HG03558 (cell line): Measurements from ENCODE around the gene ARHGAP25.
"Not testable (repeated sequence)": the region's sequence is repeated elsewhere in the genome, so short reads cannot be mapped to it uniquely, and the experiment has no call there.

Experiments used
- ATAC-seq: cut with Tn5 transposase; IDR thresholded peaks from one replicate; pipeline ENCODE4 v1.9.1; 2021; ENCODE audit warnings: moderate number of reproducible peaks; ENCODE audit not compliant: unreplicated experiment; ENCODE audit errors: extremely low read depth

Gene ARHGAP25

DNA sequence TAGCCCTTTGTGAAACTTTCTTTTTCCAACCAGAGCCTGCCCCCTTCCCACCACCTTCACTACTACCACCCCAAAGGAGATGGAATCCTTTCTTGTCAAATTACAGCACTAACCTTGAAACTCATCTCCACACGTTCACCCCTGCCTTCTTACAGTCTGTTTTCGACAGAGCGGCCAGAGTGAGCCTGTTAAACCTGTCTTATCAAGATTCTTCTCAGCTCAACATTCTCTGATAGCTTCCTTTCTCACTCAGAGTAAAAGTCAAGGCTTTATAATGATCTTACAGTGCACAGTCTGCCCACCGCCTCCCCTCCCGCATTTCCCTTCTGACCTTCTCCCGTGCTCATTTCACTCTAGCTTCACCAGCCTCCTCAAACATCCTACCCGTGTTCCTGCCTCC lies 56.0 kb downstream of the ARHGAP25 start:
- ATAC-seq, result no peak

DNA sequence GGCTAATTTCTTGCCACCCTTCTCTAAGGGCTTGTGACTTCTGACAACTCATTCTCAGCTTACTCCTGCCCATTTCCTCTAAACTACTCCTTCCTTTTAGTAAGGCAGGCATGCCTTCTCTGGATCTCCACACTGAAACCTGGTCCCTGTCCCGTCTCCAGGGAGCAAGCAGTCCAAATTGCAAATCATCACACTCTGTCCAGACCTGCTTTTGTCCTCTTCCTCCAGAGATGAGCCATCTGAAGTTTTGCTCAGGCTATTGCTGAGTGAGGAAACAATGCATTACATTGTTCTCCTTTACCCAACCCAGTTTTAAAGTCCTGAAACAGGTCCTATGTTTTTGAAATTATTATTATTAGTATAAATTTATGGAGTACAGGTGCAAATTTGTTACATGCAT lies 57.3 kb downstream of the ARHGAP25 start:
- no peak for ATAC-seq

DNA sequence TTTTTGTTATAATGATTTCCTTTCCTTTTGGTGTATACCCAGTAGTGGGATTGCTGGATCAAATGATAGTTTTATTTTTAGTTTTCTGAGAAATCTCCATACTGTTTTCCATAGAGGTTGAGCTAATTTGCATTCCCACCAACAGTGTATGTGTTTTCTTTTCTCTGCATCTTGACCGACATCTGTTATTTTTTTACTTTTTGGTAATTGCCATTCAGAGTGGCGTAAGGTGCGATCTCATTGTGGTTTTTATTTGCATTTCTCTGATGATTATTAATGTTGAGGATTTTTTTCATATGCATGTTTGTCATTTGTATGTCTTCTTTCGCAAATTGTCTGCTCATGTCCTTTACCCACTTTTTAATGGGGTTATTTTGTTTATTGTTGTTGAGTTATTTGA lies 58.1 kb downstream of the ARHGAP25 start:
- ATAC-seq, result no peak

DNA sequence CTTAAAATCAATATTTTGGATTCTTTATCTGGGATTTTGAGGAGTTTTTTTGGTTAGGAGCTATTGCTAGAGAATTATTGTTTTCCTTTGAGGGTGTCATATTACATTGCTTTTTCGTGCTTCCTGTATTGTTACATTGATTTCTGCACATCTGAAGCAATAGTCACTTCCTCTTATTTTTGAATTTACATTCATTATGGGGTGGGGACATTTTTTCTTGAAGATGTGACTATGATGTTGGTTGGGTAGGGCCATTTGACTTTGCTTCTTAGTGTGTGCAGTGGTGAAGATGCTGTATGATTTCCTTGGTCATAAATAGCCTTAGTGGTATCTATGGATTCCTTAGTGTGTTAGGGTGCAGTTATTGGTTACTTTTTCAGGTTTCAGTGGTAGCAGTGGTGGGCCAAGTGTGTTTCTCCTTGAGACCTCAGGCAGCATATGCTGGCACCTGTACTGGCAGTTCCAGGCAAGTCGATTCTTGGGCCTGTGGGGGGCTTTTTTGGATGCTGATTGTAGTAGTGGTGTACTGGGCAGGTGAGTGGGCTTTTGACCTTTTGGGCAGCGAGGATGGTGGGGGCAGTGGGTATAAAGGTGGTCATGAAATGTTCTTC lies 61.8 kb downstream of the ARHGAP25 start:
- no peak for ATAC-seq

DNA sequence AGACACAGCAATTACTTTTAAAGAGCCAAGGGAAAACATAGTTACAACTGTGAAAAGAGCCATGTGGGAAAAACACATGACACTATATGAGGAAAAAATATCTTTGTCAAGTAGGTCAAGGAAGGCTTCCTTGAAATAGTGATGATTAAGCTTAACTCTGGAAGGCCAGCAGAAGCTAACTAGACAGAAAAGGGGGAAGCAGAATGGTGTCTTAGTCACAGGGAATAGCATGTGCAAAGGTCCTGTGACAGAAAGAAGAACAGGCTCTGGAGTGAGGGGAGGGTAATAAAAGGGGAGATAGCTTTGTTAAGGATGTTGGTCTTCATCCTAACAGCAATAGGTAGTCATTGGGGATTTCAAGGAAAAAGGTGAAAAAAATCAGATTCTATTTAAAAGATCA lies 64.0 kb downstream of the ARHGAP25 start:
- ATAC-seq, result no peak

DNA sequence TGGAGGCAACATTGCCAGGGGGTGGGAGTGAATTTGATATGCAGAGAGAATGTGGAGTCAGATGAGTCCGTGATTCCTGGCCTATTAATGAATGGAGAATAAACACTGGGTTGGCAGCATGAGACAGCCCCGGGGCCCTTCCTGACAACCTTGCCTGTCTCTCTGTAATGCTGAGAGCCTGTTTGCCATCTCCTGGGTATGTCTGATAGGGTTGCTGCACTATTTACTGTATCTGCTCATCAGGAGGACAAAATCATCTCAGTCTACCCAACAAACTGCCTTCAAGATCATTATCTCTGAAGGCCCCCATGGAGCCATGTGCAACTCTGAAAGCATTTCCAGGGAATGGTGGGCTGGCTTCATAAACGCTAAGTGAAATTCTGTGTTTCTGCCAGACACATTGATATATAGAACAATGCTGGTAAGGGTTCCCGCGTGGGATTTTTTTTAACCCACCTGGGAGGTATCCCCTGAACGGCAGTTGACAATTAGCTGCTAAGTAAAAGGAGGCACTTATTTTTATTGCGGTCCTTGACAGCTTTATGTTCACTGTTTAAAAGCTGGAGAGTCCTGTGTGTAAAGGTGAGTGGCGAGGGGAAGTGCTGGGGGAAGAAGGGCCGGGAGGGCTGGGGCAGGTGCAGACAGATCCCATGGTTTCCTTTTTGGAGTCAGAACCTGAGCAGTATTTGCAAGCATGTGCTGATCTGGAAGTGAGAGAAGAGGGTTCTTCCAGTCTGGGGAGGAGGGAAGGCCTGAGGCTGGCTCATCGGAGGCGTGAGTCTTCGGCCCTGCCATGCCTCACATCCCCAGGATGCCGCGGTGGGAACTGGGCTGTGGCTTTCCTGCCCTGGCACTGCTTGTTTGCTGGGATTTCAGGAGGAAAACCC lies 64.8 kb downstream of the ARHGAP25 start:
- ATAC-seq, result no peak

DNA sequence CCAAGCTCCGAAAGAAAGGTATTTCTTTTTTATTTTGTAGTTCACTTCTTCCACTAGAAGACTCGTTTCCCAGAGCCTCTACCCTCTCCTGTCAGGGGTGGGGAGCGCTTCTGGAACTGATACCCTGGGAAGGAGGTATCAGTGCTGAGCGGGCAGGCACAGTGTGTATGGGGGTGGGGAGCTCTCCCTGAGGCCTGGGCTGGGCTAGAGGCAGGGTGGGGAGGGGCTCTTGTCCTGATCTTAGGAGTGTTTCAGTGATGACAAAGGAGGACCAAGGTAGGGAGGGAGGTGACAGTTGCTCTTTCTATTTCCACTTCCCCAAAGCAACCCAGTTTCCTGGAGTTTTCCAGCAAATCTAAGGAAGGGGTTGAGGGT lies 65.4 kb downstream of the ARHGAP25 start:
- ATAC-seq, result no peak

DNA sequence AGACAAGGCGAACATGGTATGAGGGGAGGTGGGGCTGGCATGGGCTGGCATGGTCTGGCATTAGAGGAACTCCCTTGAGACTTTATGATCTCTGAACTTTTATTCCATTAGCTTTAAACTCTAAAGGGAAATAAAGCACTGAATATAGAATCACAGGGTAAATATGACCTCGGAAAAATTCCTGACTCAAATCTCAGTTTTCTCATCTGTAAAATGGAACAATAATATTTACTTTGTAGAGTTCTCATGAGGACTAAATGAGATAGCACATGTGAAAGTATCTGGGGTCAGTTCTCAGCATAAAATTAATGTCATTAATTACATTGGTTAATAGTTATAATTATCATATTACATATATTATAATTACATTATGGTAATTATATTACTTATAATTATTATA lies 65.9 kb downstream of the ARHGAP25 start:
- ATAC-seq, result no peak

DNA sequence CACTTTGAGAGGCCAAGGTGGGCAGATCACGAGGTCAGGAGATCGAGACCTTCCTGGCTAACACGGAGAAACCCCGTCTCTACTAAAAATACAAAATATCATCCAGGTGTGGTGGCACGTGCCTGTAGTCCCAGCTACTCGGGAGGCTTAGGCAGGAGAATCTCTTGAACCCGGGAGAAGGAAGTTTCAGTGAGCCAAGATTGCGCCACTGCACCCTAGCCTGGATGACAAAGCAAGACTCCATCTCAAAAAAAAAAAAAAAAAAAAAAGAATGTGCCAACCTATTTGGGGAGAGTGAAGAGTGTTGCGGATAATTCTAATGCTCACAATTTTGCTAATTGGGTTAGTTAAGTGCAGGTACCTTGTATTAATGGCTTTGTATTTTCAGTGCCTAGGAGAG lies 67.5 kb downstream of the ARHGAP25 start:
- ATAC-seq, result not testable (repeated sequence)

DNA sequence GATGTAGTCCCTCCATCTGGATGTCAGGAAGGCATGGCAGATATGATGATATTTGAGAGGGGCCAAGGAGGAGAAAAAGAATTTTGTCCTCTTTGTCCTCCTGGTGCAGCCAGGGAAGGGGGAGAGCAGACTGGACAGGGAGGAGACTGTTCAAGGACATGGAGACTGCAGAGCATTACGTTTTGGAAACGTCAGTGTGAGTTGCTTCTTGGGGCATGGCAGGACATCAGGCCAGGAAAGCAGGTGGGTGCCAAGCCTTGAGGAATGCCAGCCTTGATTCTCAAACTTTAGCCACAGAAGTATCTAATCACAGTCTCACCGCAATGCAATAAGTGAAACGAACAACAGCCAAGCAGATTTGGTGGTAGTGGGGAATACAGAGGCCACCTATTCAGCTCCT lies 70.4 kb downstream of the ARHGAP25 start:
- no peak for ATAC-seq

DNA sequence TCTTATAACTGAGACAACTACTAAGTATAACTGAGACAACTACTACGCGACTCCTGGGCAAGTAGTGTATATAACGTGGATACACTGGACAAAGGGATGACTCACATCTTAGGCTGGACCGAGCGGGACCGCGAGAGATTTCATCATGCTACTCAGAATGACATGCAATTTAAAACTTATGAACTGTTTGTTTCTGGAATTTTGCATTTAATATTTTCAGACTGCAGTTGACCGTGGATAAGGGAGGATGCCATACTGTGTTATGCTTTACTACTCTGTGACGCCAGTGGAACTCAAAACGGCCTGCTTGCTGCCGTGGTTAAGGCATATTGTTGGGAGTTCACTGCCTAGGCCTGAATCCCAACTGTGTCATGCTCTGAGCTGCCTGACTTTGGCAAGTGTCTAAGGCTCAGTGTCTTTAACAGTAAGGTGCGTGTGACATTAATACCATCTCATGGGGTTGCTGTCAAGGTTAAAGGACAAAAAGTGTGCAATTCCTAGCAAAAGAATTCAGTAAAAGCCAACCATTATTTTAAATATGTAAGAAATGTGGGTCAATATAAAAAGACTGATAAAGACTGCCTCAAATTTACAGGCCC lies 72.0 kb downstream of the ARHGAP25 start:
- ATAC-seq, result no peak

DNA sequence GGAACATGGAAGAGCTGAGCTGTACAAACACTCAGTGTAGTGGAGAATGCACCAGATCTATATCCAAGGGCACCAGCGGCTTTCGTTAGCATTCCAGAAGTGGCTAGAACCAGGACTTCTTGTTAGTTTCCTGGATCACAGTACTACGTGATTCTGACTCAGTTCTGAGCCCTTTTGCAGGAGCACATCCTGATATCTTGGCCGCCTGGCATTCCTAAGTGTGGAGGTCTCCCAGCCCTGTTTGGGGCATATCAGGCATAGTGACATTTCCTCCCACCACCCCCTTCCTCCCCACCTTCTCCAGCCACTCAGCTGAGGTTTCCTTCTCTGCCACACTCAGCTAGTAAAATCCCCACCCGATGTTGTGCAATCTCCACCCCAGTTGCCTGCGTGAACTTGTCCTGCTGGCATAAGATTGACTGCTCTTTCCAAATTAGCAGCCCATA lies 73.2 kb downstream of the ARHGAP25 start:
- ATAC-seq, result no peak

DNA sequence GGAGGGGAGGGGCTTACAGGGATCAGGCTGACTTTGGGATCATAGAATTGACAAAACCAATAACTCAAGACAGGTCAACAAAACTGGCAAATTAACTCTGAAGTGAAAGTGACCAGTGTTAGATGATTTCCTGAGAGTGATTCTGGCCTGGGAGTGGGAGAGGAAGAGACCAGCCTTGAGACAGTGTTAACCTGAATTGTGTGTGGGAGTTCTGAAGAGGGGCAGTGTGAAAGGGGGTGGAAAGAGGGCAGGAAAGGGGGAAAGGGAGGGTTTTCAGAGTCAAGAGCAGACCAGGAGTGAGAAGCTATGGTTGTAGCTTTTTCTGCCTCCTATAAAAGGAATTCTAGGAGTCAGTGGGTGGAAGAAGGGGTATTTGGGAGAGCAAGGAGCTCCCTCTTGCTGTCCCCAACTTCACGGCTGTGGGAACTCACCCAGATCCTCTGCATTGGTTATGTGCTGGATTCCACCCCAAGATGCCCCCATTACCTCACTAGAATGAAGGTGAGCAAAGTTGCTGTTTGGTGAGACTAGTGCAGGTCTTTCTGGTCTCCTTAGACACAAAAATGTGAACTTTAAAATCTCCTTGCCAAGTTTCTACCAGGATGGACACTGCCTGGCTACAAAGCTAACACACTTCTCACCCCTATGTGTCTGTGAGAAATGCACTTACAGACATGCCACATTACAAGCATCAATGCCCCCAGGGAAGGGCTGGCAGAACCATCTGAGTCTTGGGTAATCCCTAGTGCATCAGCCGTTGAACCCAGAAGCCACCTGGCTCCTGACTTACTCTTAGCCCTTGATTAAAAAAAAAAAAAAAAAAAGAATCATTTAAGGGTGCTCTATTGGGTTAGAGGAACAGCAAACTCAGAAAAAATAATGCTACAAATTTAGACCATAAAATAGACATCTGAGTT lies 75.0 kb downstream of the ARHGAP25 start:
- no peak for ATAC-seq

DNA sequence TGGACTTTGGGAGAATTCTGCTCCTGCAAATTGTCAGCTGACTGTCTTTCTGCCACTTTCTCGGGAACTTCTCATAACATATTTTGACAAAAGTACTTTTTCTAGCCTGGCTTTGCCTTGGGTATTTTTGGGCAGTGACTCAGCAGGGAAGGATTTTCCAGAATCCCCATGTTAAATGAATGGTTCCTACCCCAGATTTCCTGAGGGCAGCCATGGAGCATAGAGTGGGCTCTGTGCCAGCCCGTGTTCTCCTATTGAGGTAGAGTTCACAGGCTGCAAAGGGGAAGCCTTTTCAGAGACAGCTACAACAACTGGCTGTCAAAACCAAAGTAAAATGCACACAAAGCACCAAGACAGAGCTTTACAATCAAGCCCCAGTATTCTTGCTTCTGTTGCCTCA lies 76.8 kb downstream of the ARHGAP25 start:
- no peak for ATAC-seq

DNA sequence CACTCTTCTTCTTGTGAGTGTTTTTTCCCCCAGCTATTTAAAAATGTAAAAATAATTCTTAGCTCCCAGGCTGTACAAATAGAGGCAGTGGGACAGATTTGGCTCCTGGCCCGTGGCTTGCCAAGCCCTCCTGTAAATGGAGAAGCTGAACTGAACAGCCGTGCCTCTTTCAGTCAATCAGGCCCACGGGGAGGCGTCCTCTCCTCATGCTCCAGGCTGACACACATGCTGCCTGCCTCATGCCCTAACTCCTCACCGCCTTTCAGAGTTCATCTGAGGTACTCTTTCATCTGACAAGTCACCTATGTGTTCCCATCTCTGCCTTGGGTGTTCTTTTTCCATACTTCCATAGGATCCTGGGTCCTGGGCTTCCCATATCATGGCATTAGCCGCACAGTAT lies 77.6 kb downstream of the ARHGAP25 start:
- ATAC-seq, result no peak

DNA sequence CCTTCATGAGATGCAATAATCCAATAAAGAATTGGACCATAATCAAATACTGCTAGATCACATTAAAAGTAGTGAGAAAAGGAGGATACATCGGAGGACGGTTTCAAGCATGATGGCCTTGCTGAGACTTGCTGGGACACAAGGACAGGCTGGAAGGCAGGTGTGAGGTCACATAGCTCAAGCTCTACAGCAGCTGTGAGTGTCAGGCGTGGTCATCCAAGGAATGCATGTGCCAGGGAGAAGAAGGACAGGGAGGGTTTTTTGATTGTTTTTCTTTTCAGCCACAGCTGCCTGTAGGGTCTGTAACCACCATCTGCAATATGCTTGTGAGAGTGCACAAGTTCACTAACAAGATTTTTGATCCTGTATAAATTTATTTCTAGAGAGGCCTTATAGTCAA lies 79.0 kb downstream of the ARHGAP25 start:
- ATAC-seq, result no peak

DNA sequence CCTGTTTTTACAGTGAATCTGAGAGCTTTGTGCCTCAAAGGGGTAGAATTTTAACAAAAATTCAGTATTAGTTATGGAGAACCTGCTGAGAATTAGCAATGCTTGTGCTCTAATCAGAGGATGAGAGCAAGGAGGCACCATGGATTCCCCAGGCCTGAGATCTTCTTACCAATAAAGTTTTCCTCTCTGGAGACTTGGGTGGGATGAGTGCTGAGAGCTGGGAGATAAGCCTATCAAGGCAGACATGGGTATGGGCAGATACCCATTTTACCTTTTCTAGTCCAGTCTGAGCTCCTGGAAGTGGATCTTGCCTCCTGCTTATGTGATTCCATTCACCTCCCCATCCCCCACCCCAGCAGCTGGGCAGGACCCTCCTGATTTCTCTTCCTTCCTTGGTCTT lies 82.7 kb downstream of the ARHGAP25 start:
- no peak for ATAC-seq

DNA sequence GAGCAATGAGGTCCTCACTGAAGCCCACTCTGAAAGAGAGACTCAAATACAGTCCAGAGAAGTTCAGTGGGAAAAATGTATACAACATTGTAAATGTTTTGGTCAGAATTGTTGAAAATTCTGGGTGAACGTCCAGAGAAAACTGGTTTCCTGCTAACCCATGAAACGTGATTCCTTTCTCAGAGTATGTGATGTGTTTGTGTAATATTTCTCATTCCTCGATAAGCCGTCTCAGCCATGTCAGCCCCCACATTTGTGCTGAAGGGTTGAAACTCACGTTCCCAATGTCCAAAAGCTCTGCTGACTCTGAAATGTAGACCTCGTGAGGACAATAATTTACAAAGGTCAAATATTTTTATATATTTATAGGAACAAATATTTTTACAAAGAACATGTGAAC lies 84.9 kb downstream of the ARHGAP25 start:
- ATAC-seq, result no peak

DNA sequence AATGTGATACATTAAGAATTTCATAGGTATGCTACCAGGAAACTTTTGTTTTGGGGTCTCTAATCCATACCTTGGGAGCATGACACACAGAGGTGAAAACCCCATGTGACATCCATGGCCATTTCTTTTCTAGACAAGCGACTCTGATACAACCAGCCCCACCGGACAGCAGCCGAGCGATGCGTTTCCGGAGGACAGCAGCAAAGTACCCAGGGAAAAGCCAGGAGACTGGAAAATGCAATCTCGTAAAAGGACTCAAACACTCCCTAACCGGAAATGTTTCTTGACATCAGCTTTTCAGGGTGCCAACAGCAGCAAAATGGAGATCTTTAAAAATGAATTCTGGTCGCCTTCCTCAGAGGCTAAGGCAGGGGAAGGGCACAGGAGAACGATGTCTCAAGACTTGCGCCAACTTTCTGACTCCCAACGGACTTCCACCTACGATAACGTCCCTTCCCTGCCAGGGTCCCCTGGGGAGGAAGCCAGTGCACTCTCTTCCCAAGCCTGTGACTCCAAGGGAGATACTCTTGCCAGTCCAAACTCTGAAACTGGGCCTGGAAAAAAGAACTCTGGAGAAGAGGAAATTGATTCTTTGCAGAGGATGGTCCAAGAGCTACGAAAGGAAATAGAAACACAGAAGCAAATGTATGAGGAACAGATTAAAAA lies 87.7 kb downstream of the ARHGAP25 start:
- no peak for ATAC-seq

DNA sequence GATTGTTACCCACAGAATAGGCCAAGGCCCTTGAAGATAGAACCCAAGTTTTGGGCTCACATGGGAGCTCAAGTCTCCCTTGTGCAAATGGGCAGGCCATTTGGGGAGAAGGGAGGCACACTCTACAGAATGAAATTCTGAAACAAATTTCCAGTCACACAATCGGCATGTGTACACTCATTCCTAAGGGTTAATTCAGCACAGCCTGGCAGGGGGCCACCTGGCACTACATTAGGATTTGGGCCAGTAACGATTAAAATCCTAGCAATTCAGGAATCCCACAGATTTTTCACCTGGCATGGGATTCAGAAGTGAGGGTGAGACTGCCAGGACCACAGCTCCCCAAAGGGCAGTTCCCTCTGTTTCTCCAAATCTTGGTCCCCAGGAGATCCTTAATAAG lies 90.2 kb downstream of the ARHGAP25 start:
- no peak for ATAC-seq
